HG03460 (cell line): ENCODE measurements around the gene IL6R.

Experiments
- ATAC-seq: cut with Tn5 transposase; IDR thresholded peaks from one replicate; pipeline ENCODE4 v1.9.1; 2021; ENCODE audit not compliant: unreplicated experiment

The IL6R gene

DNA sequence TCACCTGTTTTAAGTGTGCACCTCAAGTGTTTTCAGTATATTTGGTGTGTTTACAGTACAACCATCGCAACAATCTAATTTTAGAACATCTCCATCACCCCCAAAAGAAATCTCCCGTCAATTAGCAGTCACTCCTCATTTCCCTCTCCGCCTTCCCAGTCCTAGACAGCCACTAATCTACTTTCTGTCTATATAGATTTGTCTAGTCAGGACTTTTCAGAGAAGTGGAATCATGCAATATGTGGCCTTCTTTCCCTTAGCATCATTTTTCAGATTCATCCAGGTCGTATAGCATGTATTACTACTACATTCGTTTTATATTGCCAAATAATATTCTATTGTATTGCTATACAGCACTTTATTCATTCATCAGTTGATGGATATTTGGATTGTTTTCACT lies 98.8 kb downstream of the IL6R start:
- ATAC-seq: no peak

DNA sequence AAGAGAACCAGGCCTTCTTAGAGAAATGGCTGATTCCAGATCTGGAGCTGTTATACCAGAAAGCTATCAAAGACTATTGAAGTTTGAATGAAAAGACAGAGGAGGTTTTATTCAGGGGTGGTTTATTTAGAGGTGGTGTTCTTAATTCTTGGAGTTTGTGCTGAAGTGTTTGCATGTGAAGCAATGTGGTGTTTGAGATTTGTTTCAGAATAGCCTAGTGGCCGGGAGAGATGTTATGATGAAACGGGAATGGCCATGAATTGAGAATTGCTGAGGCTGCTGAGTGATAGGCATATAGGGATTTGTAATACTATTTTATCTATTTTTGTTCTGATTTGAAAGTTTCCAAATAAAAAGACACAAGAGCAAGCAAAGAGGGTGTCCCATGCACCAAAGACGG lies 107.6 kb downstream of the IL6R start:
- ATAC-seq: no peak

DNA sequence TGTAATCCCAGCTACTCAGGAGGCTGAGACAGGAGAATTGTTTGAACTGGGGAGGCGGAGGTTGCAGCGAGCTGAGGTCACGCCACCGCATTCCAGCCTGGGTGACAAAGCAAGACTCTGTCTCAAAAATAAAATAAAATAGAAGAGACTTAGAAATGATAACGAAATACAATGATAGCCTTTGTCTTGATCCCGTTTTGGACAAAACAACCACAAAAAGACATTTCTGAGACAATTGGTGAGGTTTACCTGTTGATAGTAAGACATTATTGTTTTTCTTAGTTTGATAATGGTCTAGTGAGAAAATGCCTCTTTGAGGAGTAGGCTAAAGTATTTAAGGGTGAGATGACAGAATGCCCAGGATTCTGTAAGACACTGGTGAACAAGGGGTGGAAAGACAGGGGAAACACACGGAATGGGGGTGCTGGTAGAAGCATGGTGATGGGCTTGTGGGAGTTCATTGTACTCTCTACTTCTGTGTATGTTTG lies 109.0 kb downstream of the IL6R start:
- no peak for ATAC-seq

DNA sequence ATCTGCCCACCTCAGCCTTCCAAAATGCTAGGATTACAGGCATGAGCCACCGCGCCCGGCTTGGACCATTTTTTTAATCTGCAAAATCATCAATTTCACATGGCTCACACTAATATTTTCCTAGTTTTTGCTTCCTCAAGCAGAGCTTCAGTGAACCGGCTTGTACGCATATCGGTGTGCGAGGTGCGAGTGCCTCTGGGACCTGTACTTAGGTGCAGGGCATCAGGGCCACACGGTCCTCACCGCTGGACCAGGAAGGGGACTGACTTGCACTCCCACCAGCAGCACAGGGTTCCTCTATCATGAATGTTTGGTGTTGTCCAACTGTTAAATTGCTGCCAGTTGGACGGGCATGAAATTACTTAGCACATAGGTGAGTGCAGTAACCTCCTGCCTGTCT lies 112.5 kb downstream of the IL6R start:
- ATAC-seq: no peak
